Liver (tissue), 9 donors: Measurements from ENCODE around the gene PFDN4. TPM values are rescaled to one million over a fixed set of nuclear protein-coding genes. Genes with fewer than 3 reads are reported as not detected.

Source experiments
- DNase-seq: peaks from one replicate; pipeline ENCODE4 v3.0.0-alpha.2; 2017; ENCODE audit warnings: low spot score
- H3K27ac ChIP-seq, 2 donors: one replicate each; pipeline ENCODE4 v1.7.0; 2013; ENCODE audit warnings: inconsistent platforms in 2 of 2, low read length in 2 of 2, control low read depth in 1 of 2, low read depth in 1 of 2, mild to moderate bottlenecking in 1 of 2
- H3K27me3 ChIP-seq, 4 donors: one replicate each; pipeline versions ENCODE4 v1.6.1 to v1.7.0; 2013; ENCODE audit warnings: low read length in 3 of 4, inconsistent platforms in 1 of 4, mild to moderate bottlenecking in 1 of 4, moderate library complexity in 1 of 4; ENCODE audit not compliant: control insufficient read depth in 4 of 4, insufficient read depth in 4 of 4
- H3K36me3 ChIP-seq, 4 donors: one replicate each; pipeline versions ENCODE4 v1.6.1 to v1.7.0; 2013; ENCODE audit warnings: low read length in 3 of 4, mild to moderate bottlenecking in 3 of 4, low read depth in 1 of 4, moderate library complexity in 1 of 4; ENCODE audit not compliant: control insufficient read depth in 4 of 4, insufficient read depth in 3 of 4
- H3K4me1 ChIP-seq, 4 donors: one replicate each; pipeline versions ENCODE4 v1.6.1 to v1.7.0; 2013; ENCODE audit warnings: low read length in 3 of 4, mild to moderate bottlenecking in 3 of 4, moderate library complexity in 1 of 4; ENCODE audit not compliant: control insufficient read depth in 4 of 4, insufficient read depth in 4 of 4
- H3K4me3 ChIP-seq, 3 donors: one replicate each; pipeline versions ENCODE4 v1.6.1 to v1.7.0; 2013; ENCODE audit warnings: low read length in 3 of 3, control low read depth in 1 of 3, low read depth in 1 of 3, mild to moderate bottlenecking in 1 of 3
- H3K9ac ChIP-seq, 2 donors: one replicate each; pipeline ENCODE4 v1.7.0; 2013; ENCODE audit warnings: low read length in 2 of 2, mild to moderate bottlenecking in 2 of 2, moderate library complexity in 2 of 2, control low read depth in 1 of 2, low read depth in 1 of 2
- H3K9me3 ChIP-seq, 4 donors: one replicate each; pipeline versions ENCODE4 v1.6.1 to v1.7.0; 2013; ENCODE audit warnings: low read length in 3 of 4; ENCODE audit not compliant: control insufficient read depth in 4 of 4
- ATF3 ChIP-seq: IDR thresholded peaks from 2 replicates; pipeline ENCODE4 v1.6.1; 2016; ENCODE audit warnings: antibody characterized with exemption
- CTCF ChIP-seq: fragments of 150-350 bp; IDR thresholded peaks from 2 replicates; pipeline ENCODE4 v1.5.1; 2017; ENCODE audit warnings: improper control_type of control experiment, low read depth, low read length; ENCODE audit not compliant: missing input control
- EGR1 ChIP-seq, 2 donors: IDR thresholded peaks; 2 replicates each; pipeline ENCODE4 v1.6.1; 2016 to 2018; ENCODE audit warnings: antibody characterized with exemption in 2 of 2, low read depth in 2 of 2
- FOXA1 ChIP-seq: IDR thresholded peaks from 2 replicates; pipeline ENCODE4 v1.6.1; 2016; ENCODE audit warnings: antibody characterized with exemption
- FOXA2 ChIP-seq: IDR thresholded peaks from 2 replicates; pipeline ENCODE4 v1.6.1; 2016; ENCODE audit warnings: antibody characterized with exemption
- GABPA ChIP-seq, 2 donors: IDR thresholded peaks in 1 of 2; conservative IDR thresholded peaks in 1 of 2; 2 replicates each; pipeline ENCODE4 v1.6.1; 2016; ENCODE audit warnings: antibody characterized with exemption in 2 of 2, mild to moderate bottlenecking in 1 of 2, moderate library complexity in 1 of 2
- HNF4A ChIP-seq, 2 donors: conservative IDR thresholded peaks; 2 replicates each; pipeline ENCODE4 v1.6.1; 2016; ENCODE audit warnings: antibody characterized with exemption in 2 of 2, mild to moderate bottlenecking in 2 of 2
- HNF4G ChIP-seq: IDR thresholded peaks from 2 replicates; pipeline ENCODE4 v1.6.1; 2016; ENCODE audit warnings: antibody characterized with exemption
- JUND ChIP-seq, 2 donors: IDR thresholded peaks; 2 replicates each; pipeline ENCODE4 v1.6.1; 2016; ENCODE audit warnings: antibody characterized with exemption in 2 of 2
- MAX ChIP-seq: IDR thresholded peaks from 2 replicates; pipeline ENCODE4 v1.6.1; 2016; ENCODE audit warnings: antibody characterized with exemption
- NR2F2 ChIP-seq: IDR thresholded peaks from 2 replicates; pipeline ENCODE4 v1.6.1; 2016; ENCODE audit warnings: antibody characterized with exemption
- RAD21 ChIP-seq, 2 donors: IDR thresholded peaks; 2 replicates each; pipeline ENCODE4 v1.6.1; 2016; ENCODE audit warnings: antibody characterized with exemption in 2 of 2, mild to moderate bottlenecking in 2 of 2
- RXRA ChIP-seq, 2 donors: IDR thresholded peaks; 2 replicates each; pipeline ENCODE4 v1.6.1; 2017 to 2018; ENCODE audit warnings: antibody characterized with exemption in 2 of 2, mild to moderate bottlenecking in 1 of 2
- SP1 ChIP-seq: IDR thresholded peaks from 2 replicates; pipeline ENCODE4 v1.6.1; 2018; ENCODE audit warnings: antibody characterized with exemption, mild to moderate bottlenecking
- TAF1 ChIP-seq: conservative IDR thresholded peaks from 2 replicates; pipeline ENCODE4 v1.6.1; 2016; ENCODE audit warnings: antibody characterized with exemption, mild to moderate bottlenecking
- YY1 ChIP-seq: IDR thresholded peaks from 2 replicates; pipeline ENCODE4 v1.6.1; 2016; ENCODE audit warnings: antibody characterized with exemption, mild to moderate bottlenecking
- WGBS: extraction: QIAGEN DNeasy Blood & Tissue Kit; methylation state at CpG from one replicate; pipeline ENCODE4 v1.1.7; 2013; 5-methylcytosine and 5-hydroxymethylcytosine counted together
- polyA plus RNA-seq, 2 donors: library from polyadenylated mRNA; stranded (reverse) in 1 of 2; unstranded in 1 of 2; fragments of 200-250 nt in 1 of 2; fragments of >200 nt in 1 of 2; fragmentation: Nextera tagmentation in 1 of 2; extraction: Ambion mirVana in 1 of 2; gene quantifications; one replicate each; pipeline versions ENCODE4 v1.2.1 to v1.2.3, GENCODE V29; 2013 to 2015
- total RNA-seq, 2 donors: library from RNA; depleted of rRNA; stranded (reverse); fragments of >200 nt; gene quantifications; one replicate each; pipeline ENCODE4 v1.2.3, GENCODE V29; 2014
- TF ChIP-seq, protein P1 (sequence below): IDR thresholded peaks from 2 replicates; pipeline ENCODE4 v1.6.1; 2016; ENCODE audit warnings: antibody characterized with exemption
- TF ChIP-seq, protein P2 (sequence below): IDR thresholded peaks from 2 replicates; pipeline ENCODE4 v1.6.1; 2016; ENCODE audit warnings: antibody characterized with exemption, mild to moderate bottlenecking
- donor health status: healthy.
- donor health status: healthy.
- donor health status: healthy.
- donor health status: healthy.
- donor health status: healthy.

The PFDN4 gene
- total and polyA plus RNA-seq, 4 donors: 12.9 to 17.3 (median 13.5) TPM

GRCh38 chr20:54163402-54163801 lies 44.5 kb upstream of the PFDN4 start:
- no peak overlapping the region for H3K27ac ChIP-seq
- H3K27me3 ChIP-seq: no peaks in the 10 kb centered on the region
- no peaks in the 10 kb centered on the region for H3K4me1 ChIP-seq
- no peak for DNase-seq
- no peak overlapping the region for H3K4me3 ChIP-seq
- TF ChIP-seq YY1: no peak
- no peak for TF ChIP-seq FOXA2
- TF ChIP-seq HNF4A (conservative IDR thresholded peaks at IDR 0.05): no peak
- no peak for TF ChIP-seq RAD21 (IDR thresholded peaks at IDR 0.05)
- no peak for TF ChIP-seq EGR1 (IDR thresholded peaks at IDR 0.05; ENCODE audit: low read depth in 2 of 2)
- TF ChIP-seq, protein P1, sequence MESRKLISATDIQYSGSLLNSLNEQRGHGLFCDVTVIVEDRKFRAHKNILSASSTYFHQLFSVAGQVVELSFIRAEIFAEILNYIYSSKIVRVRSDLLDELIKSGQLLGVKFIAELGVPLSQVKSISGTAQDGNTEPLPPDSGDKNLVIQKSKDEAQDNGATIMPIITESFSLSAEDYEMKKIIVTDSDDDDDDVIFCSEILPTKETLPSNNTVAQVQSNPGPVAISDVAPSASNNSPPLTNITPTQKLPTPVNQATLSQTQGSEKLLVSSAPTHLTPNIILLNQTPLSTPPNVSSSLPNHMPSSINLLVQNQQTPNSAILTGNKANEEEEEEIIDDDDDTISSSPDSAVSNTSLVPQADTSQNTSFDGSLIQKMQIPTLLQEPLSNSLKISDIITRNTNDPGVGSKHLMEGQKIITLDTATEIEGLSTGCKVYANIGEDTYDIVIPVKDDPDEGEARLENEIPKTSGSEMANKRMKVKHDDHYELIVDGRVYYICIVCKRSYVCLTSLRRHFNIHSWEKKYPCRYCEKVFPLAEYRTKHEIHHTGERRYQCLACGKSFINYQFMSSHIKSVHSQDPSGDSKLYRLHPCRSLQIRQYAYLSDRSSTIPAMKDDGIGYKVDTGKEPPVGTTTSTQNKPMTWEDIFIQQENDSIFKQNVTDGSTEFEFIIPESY: no peak
- TF ChIP-seq ATF3: no peak
- no peak overlapping the region for H3K9ac ChIP-seq
- no peaks in the 10 kb centered on the region for H3K9me3 ChIP-seq
- no peaks in the 10 kb centered on the region for H3K36me3 ChIP-seq
- WGBS: 86% methylated on average over 5 of the region's 5 CpGs

DNA sequence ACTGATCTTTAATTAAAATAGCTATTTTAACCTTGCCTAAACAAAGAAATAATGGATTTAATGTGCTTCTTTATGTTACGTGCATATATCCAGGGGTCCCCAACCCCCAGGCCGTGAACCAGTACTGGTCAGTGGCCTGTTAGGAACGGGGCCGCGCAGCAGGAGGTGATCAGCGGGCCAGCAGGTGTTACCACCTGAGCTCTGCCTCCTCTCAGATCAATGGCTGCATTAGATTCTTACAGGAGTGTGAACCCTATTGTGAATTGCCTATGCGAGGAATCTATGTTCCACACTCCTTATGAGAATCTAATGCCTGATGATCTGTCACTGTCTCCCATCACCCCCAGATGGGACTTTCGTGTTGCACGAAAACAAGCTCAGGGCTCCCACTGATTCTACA lies 42.9 kb upstream of the PFDN4 start:
- Histone ChIP-seq H3K9ac (no peak overlapping the region), H3K4me3 (no peak overlapping the region), H3K27ac (no peak overlapping the region), H3K36me3 (no peaks in the 10 kb centered on the region), H3K27me3 (peaks cover 0 to 4% (median 0%) of the 10 kb centered on the region in 4 donors), H3K9me3 (no peaks in the 10 kb centered on the region), H3K4me1 (no peaks in the 10 kb centered on the region)
- WGBS: 94% methylated on average over 9 of the region's 9 CpGs
- no peak for DNase-seq
- TF ChIP-seq YY1: no peak

DNA sequence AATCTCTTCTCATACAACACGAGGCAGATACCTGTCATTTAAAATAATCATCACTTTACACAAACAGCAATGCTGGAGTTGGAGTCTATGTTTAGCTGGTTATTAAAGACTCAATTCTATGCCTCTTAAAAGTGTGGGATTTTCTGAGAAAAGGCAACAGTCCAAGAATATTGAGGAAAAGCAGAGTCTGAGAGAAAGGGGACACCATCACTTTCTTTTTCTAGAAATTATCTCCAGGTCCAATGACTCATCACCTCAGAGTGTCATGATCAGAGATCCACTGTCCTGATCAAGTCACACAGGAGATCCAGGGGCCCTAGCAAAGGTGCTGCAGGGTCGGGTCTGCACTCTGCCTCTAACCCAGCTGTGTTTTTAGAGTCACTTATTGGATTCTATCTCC lies 42.1 kb upstream of the PFDN4 start:
- Histone ChIP-seq H3K36me3 (no peaks in the 10 kb centered on the region), H3K27me3 (peaks cover 0 to 7% (median 0%) of the 10 kb centered on the region in 4 donors), H3K9ac (no peak overlapping the region), H3K9me3 (no peaks in the 10 kb centered on the region), H3K4me1 (no peaks in the 10 kb centered on the region), H3K4me3 (no peak overlapping the region), H3K27ac (no peak overlapping the region)
- no peak for TF ChIP-seq RXRA (IDR thresholded peaks at IDR 0.05)
- TF ChIP-seq GABPA (IDR thresholded peaks at IDR 0.05 in 1 of 2, conservative IDR thresholded peaks at IDR 0.05 in 1 of 2): no peak
- no peak for TF ChIP-seq YY1
- TF ChIP-seq TAF1: no peak
- no peak for TF ChIP-seq FOXA2
- TF ChIP-seq, protein P2, sequence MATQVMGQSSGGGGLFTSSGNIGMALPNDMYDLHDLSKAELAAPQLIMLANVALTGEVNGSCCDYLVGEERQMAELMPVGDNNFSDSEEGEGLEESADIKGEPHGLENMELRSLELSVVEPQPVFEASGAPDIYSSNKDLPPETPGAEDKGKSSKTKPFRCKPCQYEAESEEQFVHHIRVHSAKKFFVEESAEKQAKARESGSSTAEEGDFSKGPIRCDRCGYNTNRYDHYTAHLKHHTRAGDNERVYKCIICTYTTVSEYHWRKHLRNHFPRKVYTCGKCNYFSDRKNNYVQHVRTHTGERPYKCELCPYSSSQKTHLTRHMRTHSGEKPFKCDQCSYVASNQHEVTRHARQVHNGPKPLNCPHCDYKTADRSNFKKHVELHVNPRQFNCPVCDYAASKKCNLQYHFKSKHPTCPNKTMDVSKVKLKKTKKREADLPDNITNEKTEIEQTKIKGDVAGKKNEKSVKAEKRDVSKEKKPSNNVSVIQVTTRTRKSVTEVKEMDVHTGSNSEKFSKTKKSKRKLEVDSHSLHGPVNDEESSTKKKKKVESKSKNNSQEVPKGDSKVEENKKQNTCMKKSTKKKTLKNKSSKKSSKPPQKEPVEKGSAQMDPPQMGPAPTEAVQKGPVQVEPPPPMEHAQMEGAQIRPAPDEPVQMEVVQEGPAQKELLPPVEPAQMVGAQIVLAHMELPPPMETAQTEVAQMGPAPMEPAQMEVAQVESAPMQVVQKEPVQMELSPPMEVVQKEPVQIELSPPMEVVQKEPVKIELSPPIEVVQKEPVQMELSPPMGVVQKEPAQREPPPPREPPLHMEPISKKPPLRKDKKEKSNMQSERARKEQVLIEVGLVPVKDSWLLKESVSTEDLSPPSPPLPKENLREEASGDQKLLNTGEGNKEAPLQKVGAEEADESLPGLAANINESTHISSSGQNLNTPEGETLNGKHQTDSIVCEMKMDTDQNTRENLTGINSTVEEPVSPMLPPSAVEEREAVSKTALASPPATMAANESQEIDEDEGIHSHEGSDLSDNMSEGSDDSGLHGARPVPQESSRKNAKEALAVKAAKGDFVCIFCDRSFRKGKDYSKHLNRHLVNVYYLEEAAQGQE: no peak
- TF ChIP-seq HNF4A (conservative IDR thresholded peaks at IDR 0.05): no peak
- no peak for TF ChIP-seq MAX
- no peak for TF ChIP-seq RAD21 (IDR thresholded peaks at IDR 0.05)
- no peak for TF ChIP-seq FOXA1
- no peak for TF ChIP-seq JUND (IDR thresholded peaks at IDR 0.05)
- TF ChIP-seq SP1: no peak
- no peak for TF ChIP-seq NR2F2
- TF ChIP-seq ATF3: no peak
- TF ChIP-seq CTCF: no peak
- TF ChIP-seq, protein P1: no peak
- no peak for TF ChIP-seq HNF4G
- no peak for TF ChIP-seq EGR1 (IDR thresholded peaks at IDR 0.05; ENCODE audit: low read depth in 2 of 2)
- no peak for DNase-seq
- 71% methylated on average over 2 of the region's 2 CpGs for WGBS
